ENCODE data around the gene OR6C65. TPM values are rescaled to one million over a fixed set of nuclear protein-coding genes. Genes with fewer than 3 reads are reported as not detected.
"Not testable (repeated sequence)": the region's sequence is repeated elsewhere in the genome, so short reads cannot be mapped to it uniquely, and the experiment has no call there.

The OR6C65 gene
- total RNA-seq, 1 donor from 2014 or later = not detected

- intact Hi-C loops (cut with DNase I); ATAC-seq (ENCODE audit: poor library complexity); DNase-seq: not testable (repeated sequence)
These were observed 40.9 kb downstream of the OR6C65 start for GRCh38 chr12:55441233-55441632.

DNA sequence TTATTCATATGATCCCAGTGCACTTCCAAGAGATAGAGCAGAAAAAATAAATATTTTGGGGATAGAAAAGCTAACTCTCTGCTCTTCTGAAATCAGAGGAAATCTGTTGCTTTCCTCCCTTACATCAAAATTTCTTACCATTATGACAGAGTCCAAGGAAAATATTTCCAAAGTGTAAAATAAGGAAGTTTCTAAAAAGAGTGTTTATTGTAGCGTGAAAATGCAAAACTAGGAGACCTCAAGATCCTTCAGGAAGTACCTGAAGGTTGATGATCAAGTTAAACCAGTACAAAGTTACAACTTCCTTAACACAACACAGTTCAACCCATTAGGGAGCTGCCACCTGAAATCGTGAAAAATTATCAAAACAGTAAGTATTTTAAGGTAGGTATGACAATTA lies 43.4 kb downstream of the OR6C65 start, which contains the start of gene OR6C2:
Gene OR6C2, plus strand, starts transcription at position 301 of the 400 bp plus-strand sequence. CDS start 8,138 bp downstream, outside the sequence.
- no peak for DNase-seq
- intact Hi-C loops (cut with DNase I) = no loop called here
- no peak for ATAC-seq (ENCODE audit: poor library complexity)

DNA sequence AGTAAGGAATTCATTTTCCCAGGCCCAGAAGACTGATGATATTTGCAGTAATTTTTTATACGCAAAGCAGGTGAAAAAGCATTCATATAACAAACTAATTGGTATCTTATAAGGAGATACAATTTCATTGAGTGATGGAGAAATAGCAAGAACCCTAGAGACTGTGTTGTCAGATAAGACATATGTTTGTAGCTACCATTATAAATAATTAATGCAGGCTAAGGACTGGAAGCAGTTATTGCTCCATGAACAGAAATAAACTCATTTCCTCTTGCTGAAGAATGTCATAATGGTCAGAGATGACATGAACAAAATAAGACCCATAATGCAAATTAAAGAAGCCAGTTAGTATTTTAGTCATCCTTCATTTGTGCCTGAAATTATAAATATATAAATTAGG lies 45.0 kb downstream of the OR6C65 start:
- intact Hi-C loops (cut with DNase I) = no loop called here
- no peak for ATAC-seq (ENCODE audit: poor library complexity)
- DNase-seq = no peak

DNA sequence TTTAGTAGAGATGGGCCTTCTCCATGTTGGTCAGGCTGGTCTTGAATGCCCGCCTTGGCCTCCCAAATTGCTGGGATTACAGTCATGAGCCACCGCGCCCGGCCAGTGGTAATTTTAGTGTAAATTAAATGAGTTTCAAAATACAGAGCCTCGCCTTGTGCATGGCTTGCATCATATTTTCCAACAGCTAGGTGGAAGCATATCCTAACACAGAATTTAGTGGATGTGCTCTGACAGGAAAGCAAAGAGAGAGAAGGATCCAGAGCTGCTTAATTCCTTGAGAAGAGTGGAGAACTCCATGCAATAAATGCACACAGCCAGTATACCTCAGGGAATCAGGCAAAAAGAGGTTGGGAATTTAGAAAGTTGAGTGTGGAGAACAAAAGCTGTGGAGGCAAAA lies 46.0 kb downstream of the OR6C65 start:
- DNase-seq (no peak), ATAC-seq (ENCODE audit: poor library complexity) (no peak)
- intact Hi-C loops (cut with DNase I) = no loop called here

DNA sequence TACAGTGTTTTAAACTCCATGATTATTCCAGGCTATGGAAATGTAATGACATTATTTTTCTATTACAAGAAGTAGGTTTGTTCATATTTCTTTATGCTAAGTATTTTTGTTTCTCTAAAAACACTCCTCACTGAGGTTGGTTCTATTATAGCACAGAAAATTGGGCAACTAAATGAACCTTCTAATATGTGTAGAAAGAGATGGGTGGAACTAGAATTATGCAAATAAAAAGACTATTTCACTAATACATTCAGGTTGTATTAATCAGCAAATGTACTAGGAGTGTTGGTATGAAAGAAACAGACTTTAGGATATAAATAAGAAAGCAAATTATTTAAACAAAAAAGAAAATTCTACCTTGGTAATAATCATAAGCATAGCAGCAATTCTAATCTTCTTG lies 48.5 kb downstream of the OR6C65 start:
- ATAC-seq (ENCODE audit: poor library complexity) (no peak), DNase-seq (no peak)
- intact Hi-C loops (cut with DNase I) = no loop called here

Other genes starting within 250 kb of the OR6C65 start
- gene OR10A7, start 179.5 kb upstream of the OR6C65 start, total RNA-seq = not detected
- gene OR6C74, start 155.9 kb upstream of the OR6C65 start, total RNA-seq = not detected
- gene OR6C6, start 104.0 kb upstream of the OR6C65 start, total RNA-seq = not detected
- gene OR6C1, start 86.2 kb upstream of the OR6C65 start, total RNA-seq = not detected
- not detected for gene OR6C3, start 69.8 kb upstream of the OR6C65 start, total RNA-seq
- gene OR6C75, start 37.6 kb upstream of the OR6C65 start, total RNA-seq = not detected
- not detected for gene OR6C76, start 25.7 kb downstream of the OR6C65 start, total RNA-seq
- gene OR6C2, start 43.5 kb downstream of the OR6C65 start, total RNA-seq = not detected
- not detected for gene OR6C70, start 69.6 kb downstream of the OR6C65 start, total RNA-seq
- gene OR6C68, start 91.8 kb downstream of the OR6C65 start, total RNA-seq = not detected
- not detected for gene OR6C4, start 149.1 kb downstream of the OR6C65 start, total RNA-seq
- not detected for gene OR2AP1, start 171.9 kb downstream of the OR6C65 start, total RNA-seq
- not detected for gene OR10P1, start 236.4 kb downstream of the OR6C65 start, total RNA-seq

All from Right ventricle myocardium superior (tissue), 1 donor.